Inflammatory macrophage treated with lipopolysaccharide for 1 hour (primary cell): ENCODE data around the gene MYT1.

Experiments used
- DNase-seq, 2 donors: peaks; one replicate each; pipeline ENCODE4 v3.0.0-alpha.2; 2020 to 2022

The MYT1 gene

GRCh38 chr20:64140061-64140931, 24.0 kb upstream of the MYT1 start:
- DNase-seq = no peak

DNA sequence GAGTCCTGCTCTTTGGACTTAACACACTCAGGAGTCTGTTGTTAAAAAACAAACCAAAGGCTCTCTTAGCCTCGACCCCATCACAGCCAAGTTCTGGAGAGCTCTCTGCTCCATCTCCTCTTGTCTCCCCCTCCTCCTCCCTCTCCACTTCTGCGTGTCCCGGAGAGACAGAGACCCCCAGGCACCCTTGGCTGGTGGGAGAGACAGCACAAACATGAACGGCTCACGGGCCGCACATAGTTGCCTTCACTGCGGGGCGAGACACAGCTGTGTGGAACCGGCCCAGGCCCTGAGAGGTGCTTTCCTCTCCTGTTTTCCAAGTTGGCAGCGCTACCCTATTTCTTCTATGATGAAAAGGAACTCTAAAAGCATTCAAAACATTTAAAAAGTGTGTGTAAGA, 23.3 kb upstream of the MYT1 start:
- no peak for DNase-seq

GRCh38 chr20:64142590-64142989, 21.7 kb upstream of the MYT1 start:
- DNase-seq = no peak

GRCh38 chr20:64143018-64143801, 21.0 kb upstream of the MYT1 start:
- DNase-seq = no peak

- DNase-seq = no peak
These were observed 19.9 kb upstream of the MYT1 start for GRCh38 chr20:64144144-64144912.

GRCh38 chr20:64145458-64146300, 18.6 kb upstream of the MYT1 start:
- no peak for DNase-seq

DNA sequence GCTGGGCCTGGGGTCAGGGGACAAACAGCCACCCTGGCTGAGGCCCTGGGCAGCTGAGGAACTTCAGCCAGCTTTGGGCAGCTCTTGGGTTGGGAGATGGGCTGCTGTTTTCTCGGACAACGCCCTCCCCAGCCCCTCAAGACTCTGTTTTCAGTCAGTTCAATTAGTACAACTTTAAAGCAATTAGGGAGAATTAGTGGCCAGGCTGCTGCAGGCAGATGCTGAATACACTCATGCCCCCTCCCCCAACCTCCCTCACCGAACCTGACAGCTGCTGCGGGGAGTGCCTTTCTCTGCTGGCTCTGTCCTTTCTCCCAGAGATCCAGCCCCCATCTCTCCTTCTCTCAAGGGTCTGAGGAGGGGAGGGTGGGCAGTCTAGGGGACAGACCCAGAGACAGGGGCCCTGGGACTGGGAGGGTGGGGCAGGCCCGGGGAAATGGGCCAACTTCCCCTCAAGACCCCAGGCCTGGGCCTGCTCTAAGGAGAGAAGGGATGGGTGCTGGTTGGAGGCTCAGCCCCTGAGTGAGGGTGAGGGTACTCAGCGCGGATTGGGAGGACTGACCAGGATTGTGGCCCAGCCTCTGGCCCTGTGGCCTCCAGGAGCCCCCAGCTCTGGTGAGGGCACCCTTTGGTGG, 17.8 kb upstream of the MYT1 start:
- DNase-seq = no peak

DNA sequence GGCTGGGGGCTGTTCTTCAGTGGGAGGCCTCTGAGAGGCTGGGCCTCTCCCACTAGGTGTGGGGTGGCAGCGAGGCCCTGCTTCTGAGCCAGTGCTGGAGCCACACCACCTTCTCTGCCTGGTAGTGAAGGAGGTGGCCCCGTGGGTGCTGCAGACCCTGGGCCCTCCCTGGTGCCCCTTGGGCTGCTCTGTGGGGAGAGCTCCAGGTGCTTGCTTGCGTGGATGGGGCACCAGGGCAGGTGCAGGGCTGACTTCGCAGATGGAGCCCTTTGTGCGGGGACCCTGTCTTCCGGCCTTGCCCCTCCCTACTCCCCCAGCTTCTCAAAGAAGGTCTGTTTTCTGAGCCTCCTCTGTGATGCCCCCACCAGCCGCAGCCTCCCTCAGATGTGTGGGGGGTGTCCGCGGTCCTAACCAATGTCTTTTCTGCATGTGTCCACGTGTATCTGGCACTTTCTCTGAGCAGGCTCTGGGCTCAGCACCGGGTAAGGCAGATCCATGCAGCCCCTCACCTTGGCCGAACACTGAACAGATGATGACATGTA, 17.2 kb upstream of the MYT1 start:
- DNase-seq = no peak

DNA sequence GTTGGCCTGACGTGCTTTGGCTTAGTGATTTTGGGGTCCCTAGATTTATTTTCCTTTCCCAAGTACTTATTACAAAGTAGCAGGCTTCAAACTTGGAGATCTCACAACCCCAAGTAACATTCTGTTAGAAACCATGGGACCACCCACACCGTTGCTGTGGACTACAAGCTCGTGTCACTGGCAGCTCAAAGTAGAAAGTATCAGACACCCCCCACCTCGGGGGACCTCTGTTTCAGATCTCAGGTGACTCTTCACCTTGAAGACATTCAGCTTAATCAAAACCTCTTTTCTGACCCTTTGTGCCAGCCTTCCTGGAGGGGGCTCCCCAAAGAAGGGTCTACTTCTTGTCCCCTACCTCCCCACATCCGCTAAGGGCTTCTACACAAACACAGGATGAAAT, 15.7 kb upstream of the MYT1 start:
- DNase-seq = no peak

GRCh38 chr20:64149141-64149540, 15.1 kb upstream of the MYT1 start:
- DNase-seq = no peak

GRCh38 chr20:64149809-64150560, 14.3 kb upstream of the MYT1 start:
- DNase-seq = no peak

- DNase-seq = no peak
These were observed 13.3 kb upstream of the MYT1 start for GRCh38 chr20:64150756-64151632.

- DNase-seq = no peak
These were observed 12.4 kb upstream of the MYT1 start for GRCh38 chr20:64151633-64152530.

DNA sequence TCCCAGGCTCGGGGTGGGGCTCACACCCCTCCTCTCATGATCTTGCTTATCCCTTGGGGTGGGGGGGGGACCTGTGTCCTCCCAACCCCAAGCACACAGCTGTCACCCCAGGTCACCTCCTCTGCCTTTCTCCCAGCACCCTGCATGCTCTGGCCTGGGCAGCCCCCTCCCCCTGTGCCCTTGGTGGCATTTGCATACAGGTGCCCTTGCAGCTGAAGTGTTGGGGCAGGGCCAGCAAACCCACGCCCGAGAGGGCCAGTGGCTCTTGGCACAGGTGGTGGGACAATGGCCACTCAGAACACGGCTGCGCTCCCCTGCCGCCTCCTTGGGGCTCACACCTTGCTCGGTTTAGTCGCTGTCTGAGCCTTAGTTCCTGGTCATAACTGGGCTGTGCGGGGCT, 11.3 kb upstream of the MYT1 start:
- DNase-seq = no peak

DNA sequence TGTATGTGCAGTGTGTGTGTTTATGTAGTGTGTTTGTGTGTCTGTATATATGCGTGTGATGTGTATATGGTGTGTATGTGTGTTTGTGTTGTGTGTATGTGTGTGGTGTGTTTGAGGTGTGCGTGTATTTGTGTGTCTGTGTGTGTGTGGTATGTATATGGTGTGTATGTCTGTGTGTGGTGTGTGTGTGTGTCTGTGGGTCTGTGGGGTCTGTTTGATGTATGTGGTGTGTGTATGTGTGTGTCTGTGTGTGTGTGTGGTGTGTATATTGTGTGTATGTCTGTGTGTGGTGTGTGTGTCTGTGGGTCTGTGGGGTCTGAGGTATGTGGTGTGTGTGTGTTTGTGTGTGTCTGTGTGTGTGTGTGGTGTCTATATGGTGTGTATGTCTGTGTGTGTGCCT, 10.8 kb upstream of the MYT1 start:
- no peak for DNase-seq

- DNase-seq = no peak
These were observed 10.2 kb upstream of the MYT1 start for GRCh38 chr20:64153861-64154589.

DNA sequence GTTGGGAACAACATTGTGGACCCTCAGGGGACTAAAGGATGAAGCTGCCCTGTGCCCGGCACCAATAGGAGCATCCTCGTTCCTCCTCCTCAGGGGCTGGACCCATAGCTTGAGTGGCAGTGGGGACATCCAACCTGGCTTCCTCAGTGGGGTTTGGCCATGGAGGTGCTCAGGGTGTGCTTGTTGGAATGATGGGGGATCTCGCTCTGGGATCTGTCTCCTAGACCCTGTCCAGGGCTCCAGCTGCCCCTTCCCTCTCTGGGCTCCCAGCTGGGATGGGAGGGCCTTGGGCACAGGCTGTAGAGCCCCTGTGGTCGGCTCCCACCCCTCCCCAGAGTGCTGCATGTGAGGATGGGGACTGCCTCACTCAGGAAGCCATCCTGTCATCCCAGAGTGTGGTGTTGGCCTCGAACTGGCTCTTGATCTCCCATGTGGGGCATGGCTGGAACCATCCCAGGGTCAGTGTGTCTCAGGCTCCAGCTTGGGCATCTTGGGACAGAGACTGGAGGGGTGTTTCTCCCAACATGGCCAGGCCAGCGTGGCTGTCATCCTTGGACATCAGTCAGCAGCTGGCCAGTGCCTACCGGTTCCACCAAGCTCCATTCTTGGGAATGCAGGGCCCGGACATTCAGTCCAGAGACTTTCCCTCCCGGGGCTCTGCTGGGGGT, 9.5 kb upstream of the MYT1 start:
- no peak for DNase-seq
